Upper lobe of left lung (tissue), 4 donors: Measurements from ENCODE around the gene USP10.

ENCODE experiments used
- CTCF ChIP-seq, 6 experiments: fragments of 450-650 bp in 4 of 6; fragments of 200-600 bp in 2 of 6; sonication (generic) in 2 of 6; IDR thresholded peaks; one replicate each; pipeline ENCODE4 v1.5.1; 2016 to 2019; ENCODE audit warnings: antibody characterized with exemption in 6 of 6
- EP300 ChIP-seq, 4 donors: sonication (generic); formaldehyde crosslinking; IDR thresholded peaks; one replicate each; pipeline ENCODE4 v1.5.1; 2017; ENCODE audit warnings: antibody characterized with exemption in 4 of 4, control low read depth in 2 of 4
- POLR2A ChIP-seq, 4 donors: fragments of 450-650 bp; IDR thresholded peaks; one replicate each; pipeline ENCODE4 v1.5.1; 2016 to 2017; ENCODE audit warnings: antibody characterized with exemption in 4 of 4, mild to moderate bottlenecking in 2 of 4
- POLR2AphosphoS5 ChIP-seq, 2 donors: sonication (generic); formaldehyde crosslinking; IDR thresholded peaks; one replicate each; pipeline ENCODE4 v1.5.1; 2017; ENCODE audit warnings: antibody characterized with exemption in 2 of 2

DNA sequence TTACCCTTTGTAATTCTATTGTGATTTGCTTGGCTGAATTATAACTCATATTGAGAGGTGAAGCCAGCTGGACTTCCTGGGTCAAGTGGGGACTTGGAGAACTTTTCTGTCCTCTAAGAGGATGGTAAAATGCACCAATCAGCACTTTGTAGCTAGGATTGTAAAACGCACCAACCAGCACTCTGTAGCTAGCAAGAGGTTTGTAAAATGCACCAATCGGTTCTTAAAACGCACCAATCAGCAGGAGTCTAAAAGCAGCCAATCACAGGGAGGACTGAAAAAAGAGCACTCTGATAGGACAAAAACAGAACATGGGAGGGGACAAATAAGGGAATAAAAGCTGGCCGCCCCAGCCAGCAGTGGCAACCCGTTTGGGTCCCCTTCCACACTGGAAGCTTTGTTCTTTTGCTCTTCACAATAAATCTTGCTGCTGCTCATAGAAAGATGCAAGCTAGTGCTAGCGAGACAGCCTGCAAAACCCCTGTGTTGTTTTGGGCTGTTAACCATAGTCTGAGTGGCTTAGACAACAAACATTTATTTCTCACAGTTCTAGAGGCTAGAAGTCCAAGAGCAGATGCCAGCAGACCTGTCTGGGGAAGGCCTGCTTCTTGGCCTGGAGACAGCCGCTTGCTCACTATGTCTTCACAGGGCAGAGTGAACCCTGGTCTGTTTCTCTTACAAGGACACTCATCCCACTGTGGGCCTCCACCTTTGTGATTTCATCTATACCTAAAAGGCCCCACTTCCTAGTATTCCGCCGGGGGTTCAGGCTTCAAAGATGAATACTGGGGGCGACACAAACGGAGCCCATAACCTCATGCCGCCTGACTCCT lies 81.0 kb downstream of the USP10 start:
- TF ChIP-seq CTCF (IDR thresholded peaks at IDR 0.05) (no peak), POLR2AphosphoS5 (IDR thresholded peaks at IDR 0.05) (no peak), POLR2A (IDR thresholded peaks at IDR 0.05) (no peak), EP300 (IDR thresholded peaks at IDR 0.05) (no peak)
